Tibial artery (tissue), 4 donors: Measurements from ENCODE around the gene SETX.

Experiments
- DNase-seq, 2 donors: peaks; one replicate each; pipeline ENCODE4 v3.0.0-alpha.2; 2019
- H3K27ac ChIP-seq, 2 donors: fragments of 200-600 bp; sonication (generic) in 1 of 2; 1 replicate in 1 of 2; 2 replicates in 1 of 2; pipeline ENCODE4 v1.5.1; 2018 to 2019; ENCODE audit warnings: mild to moderate bottlenecking in 1 of 2
- H3K27me3 ChIP-seq, 2 donors: fragments of 200-600 bp; sonication (generic) in 1 of 2; one replicate each; pipeline versions ENCODE4 v1.5.1 to v1.6.0; 2016 to 2019
- H3K36me3 ChIP-seq, 3 donors: fragments of 200-600 bp; sonication (generic) in 2 of 3; one replicate each; pipeline ENCODE4 v1.5.1; 2016 to 2019; ENCODE audit warnings: mild to moderate bottlenecking in 2 of 3
- H3K4me1 ChIP-seq, 4 donors: fragments of 200-600 bp; sonication (generic) in 2 of 4; 1 replicate in 3 of 4; 2 replicates in 1 of 4; pipeline ENCODE4 v1.5.1; 2016 to 2019
- H3K4me3 ChIP-seq, 2 donors: fragments of 200-600 bp; sonication (generic) in 1 of 2; 1 replicate in 1 of 2; 2 replicates in 1 of 2; pipeline ENCODE4 v1.5.1; 2018 to 2019; ENCODE audit warnings: mild to moderate bottlenecking in 2 of 2
- H3K9me3 ChIP-seq, 3 donors: fragments of 200-600 bp; sonication (generic) in 1 of 3; one replicate each; pipeline ENCODE4 v1.5.1; 2016 to 2019
- CTCF ChIP-seq, 2 experiments: fragments of 200-600 bp in 1 of 2; fragments of 450-650 bp in 1 of 2; IDR thresholded peaks; one replicate each; pipeline ENCODE4 v1.5.1; 2017 to 2019; ENCODE audit warnings: antibody characterized with exemption in 2 of 2, mild to moderate bottlenecking in 1 of 2, moderate library complexity in 1 of 2
- intact Hi-C: fragments of 100-400 bp; cut with DNase I; formaldehyde crosslinking; loops from one replicate; pipeline ENCODE4 v1.15.0; 2023; ENCODE audit warnings: low total_unique reads

The SETX gene

DNA sequence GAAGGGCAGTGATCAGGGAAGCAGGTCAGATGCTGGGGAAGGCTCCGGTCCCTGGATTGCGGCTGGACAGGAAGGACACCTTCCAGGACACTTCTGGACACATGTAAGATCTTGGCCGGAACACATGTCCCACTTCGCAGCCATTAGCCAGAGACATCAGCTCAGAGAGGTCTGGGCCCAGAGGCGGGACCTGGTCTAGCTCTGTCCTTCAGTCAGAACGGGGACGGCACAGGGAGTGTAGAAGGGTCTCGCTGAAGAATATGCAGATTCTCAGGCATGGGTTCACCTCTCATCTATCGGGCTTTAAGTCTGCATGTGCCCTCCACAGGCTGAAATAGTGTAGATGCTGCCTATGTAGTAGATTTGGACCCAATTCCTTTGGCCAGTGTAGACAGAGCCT, 119.7 kb downstream of the SETX start:
- Histone ChIP-seq H3K4me3 (no peak overlapping the region), H3K27me3 (peaks cover 0 to 57% of the 10 kb centered on the region in 2 donors), H3K27ac (no peak overlapping the region), H3K36me3 (no peaks in the 10 kb centered on the region), H3K9me3 (no peaks in the 10 kb centered on the region), H3K4me1 (peaks cover 0 to 2% (median 0%) of the 10 kb centered on the region in 4 donors)
- DNase-seq = no peak
- intact Hi-C loops = loop anchor here (5.0 kb wide), 2 partner anchors 63 to 473 kb away; no protein-coding TSS in a partner anchor
- no peak for TF ChIP-seq CTCF (IDR thresholded peaks at IDR 0.05)

GRCh38 chr9:132234535-132234934, 120.3 kb downstream of the SETX start:
- intact Hi-C loops = no loop called here
- no peak for TF ChIP-seq CTCF (IDR thresholded peaks at IDR 0.05)
- H3K27me3 ChIP-seq = peaks cover 0 to 63% of the 10 kb centered on the region in 2 donors
- no peaks in the 10 kb centered on the region for H3K4me1 ChIP-seq
- no peak overlapping the region for H3K4me3 ChIP-seq
- H3K9me3 ChIP-seq = no peaks in the 10 kb centered on the region
- no peaks in the 10 kb centered on the region for H3K36me3 ChIP-seq
- no peak overlapping the region for H3K27ac ChIP-seq
- no peak for DNase-seq

DNA sequence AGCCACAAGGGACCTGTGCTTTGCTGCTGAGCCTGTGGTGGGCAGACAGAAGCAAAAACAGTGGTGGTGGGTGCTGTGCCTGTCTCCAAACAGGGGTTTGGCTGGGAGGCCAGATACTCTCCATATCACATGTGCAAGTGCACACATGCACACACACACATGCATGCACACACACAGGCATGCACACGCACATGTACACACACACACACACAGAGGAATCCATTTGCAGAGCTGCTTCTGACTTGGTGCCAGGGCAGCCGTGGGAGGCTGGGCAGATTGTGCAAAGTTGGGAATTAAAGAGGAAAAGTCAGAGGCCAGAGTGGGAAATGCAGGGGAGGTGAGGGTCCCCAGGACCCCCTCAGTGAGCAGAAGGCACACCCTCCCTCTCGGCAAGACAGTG, 121.6 kb downstream of the SETX start:
- Histone ChIP-seq H3K4me1 (no peaks in the 10 kb centered on the region), H3K27me3 (peaks cover 0 to 74% of the 10 kb centered on the region in 2 donors), H3K27ac (no peak overlapping the region), H3K36me3 (no peaks in the 10 kb centered on the region), H3K4me3 (no peak overlapping the region), H3K9me3 (no peaks in the 10 kb centered on the region)
- TF ChIP-seq CTCF (IDR thresholded peaks at IDR 0.05) = no peak
- DNase-seq = no peak
- intact Hi-C loops = no loop called here

DNA sequence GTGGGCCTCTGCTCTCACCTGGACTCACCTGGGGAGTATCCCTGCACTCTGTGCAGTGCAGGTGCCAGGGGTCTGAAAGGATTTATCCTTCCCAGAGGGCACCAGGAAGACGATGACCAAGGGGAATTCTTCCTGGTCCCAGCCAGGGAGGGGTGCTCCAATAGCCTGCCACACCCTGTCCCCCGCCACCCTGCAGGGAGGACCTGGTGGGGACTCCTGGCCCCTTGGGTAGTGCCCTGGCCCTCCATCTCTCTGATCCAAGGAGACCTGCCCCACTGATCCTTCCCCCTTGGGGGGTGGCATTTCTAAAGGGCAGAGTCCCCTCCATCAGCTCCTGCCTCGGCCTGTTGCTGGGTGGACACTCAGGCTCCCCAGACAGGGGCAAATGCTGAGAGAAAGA, 122.3 kb downstream of the SETX start:
- H3K27me3 ChIP-seq = peaks cover 0 to 81% of the 10 kb centered on the region in 2 donors
- no peak for TF ChIP-seq CTCF (IDR thresholded peaks at IDR 0.05)
- intact Hi-C loops = no loop called here

DNA sequence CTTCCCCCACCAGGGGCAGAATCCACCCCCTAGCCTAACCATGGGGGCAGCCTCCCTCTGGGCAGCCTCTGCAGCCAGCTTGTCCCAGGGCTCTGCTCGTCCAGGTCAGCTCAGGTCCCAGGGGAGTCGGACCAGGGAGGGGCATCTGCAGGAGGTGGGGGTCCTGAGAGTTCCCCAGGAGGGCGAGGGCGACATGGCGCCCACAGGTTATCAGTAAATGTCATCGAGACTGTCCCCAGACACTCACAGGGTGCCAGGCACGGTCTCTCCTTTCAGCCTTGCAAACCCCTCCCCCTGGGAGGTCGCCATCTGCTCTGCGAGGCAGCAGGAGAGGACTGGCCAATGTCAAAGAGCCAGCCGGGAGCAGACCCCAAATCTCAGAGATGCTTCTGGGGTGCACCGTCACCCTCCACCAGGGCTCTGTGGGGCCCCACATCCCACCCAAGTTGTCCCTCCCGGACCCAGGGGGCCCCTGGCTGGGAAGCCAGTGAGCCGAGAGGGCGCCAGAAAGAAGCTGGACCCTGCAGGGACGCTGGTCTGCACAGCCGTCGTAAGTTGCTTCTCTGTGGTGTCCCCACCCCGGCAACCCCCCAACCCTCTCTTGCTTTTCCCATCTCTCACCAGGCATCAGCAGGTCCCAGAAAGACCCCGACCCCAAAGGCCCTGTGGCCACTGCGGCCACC, 123.6 kb downstream of the SETX start:
- TF ChIP-seq CTCF (IDR thresholded peaks at IDR 0.05) = no peak
- Histone ChIP-seq H3K4me1 (no peaks in the 10 kb centered on the region), H3K36me3 (no peaks in the 10 kb centered on the region), H3K9me3 (no peaks in the 10 kb centered on the region), H3K27ac (no peak overlapping the region), H3K4me3 (no peak overlapping the region), H3K27me3 (peaks cover 0 to 88% of the 10 kb centered on the region in 2 donors)
- DNase-seq = no peak
- intact Hi-C loops = no loop called here

More for the DNA sequence above, 122.3 kb downstream of the SETX start:
- Histone ChIP-seq H3K9me3 (no peaks in the 10 kb centered on the region), H3K4me1 (no peaks in the 10 kb centered on the region), H3K4me3 (no peak overlapping the region), H3K27ac (no peak overlapping the region), H3K36me3 (no peaks in the 10 kb centered on the region)
- DNase-seq = no peak
